ENCODE measurements around the gene BLMH. TPM values are rescaled to one million over a fixed set of nuclear protein-coding genes. Genes with fewer than 3 reads are reported as not detected.
"Not testable (repeated sequence)": the region's sequence is repeated elsewhere in the genome, so short reads cannot be mapped to it uniquely, and the experiment has no call there.

BLMH gene
- total RNA-seq, 2 donors from 2014 or later, result 21.7 to 25.9 TPM

DNA sequence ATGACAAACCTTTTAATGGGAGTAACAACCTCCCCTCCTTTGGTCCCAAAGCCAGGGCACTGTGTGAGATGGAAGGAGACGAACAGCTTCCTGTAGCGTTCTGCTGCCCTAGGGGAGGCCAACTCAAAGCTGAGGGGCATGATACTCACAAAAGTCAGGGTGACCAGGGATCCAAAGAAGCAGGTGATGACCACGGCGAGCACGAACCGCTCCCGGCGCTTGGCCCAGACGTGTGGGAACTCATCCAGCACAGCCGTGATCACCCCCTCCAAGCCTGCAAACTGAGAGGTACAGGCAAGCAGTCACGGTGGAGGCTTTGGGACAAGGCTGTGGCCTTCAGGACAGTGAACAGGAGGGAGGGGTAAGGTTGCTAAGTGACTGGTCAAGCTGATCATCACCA is 81.4 kb downstream of the BLMH start:
- H3K27ac ChIP-seq, result no peak overlapping the region
- DNase-seq (ENCODE audit: low spot score), result no peak
- H3K4me1 ChIP-seq (replicated peaks), result no peaks in the 10 kb centered on the region
- no peaks in the 10 kb centered on the region for H3K27me3 ChIP-seq (replicated peaks; ENCODE audit: insufficient read depth)
- H3K9me3 ChIP-seq, result no peaks in the 10 kb centered on the region
- 78% methylated on average over 11 of the region's 11 CpGs for WGBS
- no peaks in the 10 kb centered on the region for H3K36me3 ChIP-seq
- intact Hi-C loops (cut with DNase I), result no loop called here
- TF ChIP-seq, protein P1, sequence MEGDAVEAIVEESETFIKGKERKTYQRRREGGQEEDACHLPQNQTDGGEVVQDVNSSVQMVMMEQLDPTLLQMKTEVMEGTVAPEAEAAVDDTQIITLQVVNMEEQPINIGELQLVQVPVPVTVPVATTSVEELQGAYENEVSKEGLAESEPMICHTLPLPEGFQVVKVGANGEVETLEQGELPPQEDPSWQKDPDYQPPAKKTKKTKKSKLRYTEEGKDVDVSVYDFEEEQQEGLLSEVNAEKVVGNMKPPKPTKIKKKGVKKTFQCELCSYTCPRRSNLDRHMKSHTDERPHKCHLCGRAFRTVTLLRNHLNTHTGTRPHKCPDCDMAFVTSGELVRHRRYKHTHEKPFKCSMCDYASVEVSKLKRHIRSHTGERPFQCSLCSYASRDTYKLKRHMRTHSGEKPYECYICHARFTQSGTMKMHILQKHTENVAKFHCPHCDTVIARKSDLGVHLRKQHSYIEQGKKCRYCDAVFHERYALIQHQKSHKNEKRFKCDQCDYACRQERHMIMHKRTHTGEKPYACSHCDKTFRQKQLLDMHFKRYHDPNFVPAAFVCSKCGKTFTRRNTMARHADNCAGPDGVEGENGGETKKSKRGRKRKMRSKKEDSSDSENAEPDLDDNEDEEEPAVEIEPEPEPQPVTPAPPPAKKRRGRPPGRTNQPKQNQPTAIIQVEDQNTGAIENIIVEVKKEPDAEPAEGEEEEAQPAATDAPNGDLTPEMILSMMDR (IDR thresholded peaks at IDR 0.05), result no peak
- TF ChIP-seq POLR2AphosphoS5 (IDR thresholded peaks at IDR 0.05) (no peak), POLR2A (IDR thresholded peaks at IDR 0.05) (no peak)
- H3K4me3 ChIP-seq, result no peak overlapping the region

DNA sequence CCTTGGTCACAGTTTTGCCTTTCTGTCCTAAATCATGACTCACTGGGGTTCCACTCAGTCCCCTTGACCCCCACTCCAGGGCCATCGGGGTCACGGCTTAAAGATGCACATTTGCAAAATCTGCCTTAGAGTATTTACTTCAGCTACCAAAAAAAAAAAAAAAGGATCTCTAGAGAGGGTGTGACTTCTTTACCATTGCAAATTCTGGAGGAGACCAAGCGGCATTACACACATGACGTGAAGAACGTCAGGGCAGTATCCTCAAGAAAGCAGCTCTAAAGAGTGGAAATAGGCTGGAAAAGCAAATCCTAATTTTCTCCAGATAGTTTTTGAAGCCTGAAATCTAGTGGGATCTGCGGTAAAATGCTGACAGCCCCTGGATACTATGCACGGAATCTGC is 81.8 kb downstream of the BLMH start:
- no peaks in the 10 kb centered on the region for H3K36me3 ChIP-seq
- 89% methylated on average over 7 of the region's 7 CpGs for WGBS
- no peaks in the 10 kb centered on the region for H3K4me1 ChIP-seq (replicated peaks)
- intact Hi-C loops (cut with DNase I), result no loop called here
- H3K9me3 ChIP-seq, result no peaks in the 10 kb centered on the region
- H3K4me3 ChIP-seq, result no peak overlapping the region
- H3K27me3 ChIP-seq (replicated peaks; ENCODE audit: insufficient read depth), result no peaks in the 10 kb centered on the region
- DNase-seq (ENCODE audit: low spot score), result no peak
- TF ChIP-seq POLR2AphosphoS5 (IDR thresholded peaks at IDR 0.05), result no peak
- TF ChIP-seq POLR2A (IDR thresholded peaks at IDR 0.05), result no peak
- TF ChIP-seq, protein P1 (IDR thresholded peaks at IDR 0.05), result no peak
- no peak overlapping the region for H3K27ac ChIP-seq

DNA sequence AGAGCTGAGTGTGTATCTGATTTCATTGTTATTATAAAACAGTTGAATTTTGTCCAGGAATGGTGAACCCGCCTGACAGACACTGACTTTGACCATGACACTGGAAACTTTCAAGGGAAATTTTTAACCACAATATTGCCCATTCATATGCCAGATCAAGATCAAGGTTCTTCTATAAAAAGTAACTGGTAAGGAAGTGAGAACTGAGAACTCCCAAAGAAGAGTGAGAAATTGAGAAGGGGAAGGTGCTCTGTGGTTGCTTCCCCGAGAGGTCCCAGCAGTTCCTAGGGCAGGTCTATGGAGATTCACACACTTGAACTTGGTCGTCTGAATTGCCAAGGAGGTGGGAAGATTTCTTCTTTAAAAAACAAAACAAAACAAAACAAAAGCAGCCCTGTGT is 83.5 kb downstream of the BLMH start:
- intact Hi-C loops (cut with DNase I), result no loop called here

DNA sequence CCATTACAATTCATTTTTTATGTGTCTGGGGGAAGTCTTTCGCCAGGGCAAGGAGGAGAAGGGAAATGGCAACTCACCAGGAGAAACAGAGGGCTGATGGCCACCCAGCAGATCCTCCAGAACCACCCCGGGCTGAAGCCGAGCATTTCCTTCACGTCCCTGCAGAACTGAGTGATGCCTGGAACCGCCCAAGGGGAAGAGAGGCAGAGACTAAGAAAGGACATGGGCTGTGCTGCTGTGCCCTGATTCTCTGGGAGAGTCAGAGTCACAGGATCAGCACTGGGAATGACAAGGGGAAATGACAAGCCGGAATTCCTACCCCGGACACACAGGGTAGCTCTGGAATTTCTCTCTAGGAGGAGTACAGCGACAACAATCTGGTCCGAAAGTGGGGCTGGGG is 84.1 kb downstream of the BLMH start:
- TF ChIP-seq POLR2A (IDR thresholded peaks at IDR 0.05) (no peak), POLR2AphosphoS5 (IDR thresholded peaks at IDR 0.05) (no peak)
- TF ChIP-seq, protein P1 (IDR thresholded peaks at IDR 0.05), result no peak
- Histone ChIP-seq H3K27ac (no peak overlapping the region), H3K9me3 (no peaks in the 10 kb centered on the region), H3K4me3 (no peak overlapping the region), H3K27me3 (replicated peaks; ENCODE audit: insufficient read depth) (no peaks in the 10 kb centered on the region), H3K4me1 (replicated peaks) (no peaks in the 10 kb centered on the region), H3K36me3 (no peaks in the 10 kb centered on the region)
- intact Hi-C loops (cut with DNase I), result no loop called here
- 84% methylated on average over 9 of the region's 9 CpGs for WGBS
- no peak for DNase-seq (ENCODE audit: low spot score)

More for the DNA sequence above, 83.5 kb downstream of the BLMH start:
- H3K27me3 ChIP-seq (replicated peaks; ENCODE audit: insufficient read depth), result no peaks in the 10 kb centered on the region
- H3K9me3 ChIP-seq, result no peaks in the 10 kb centered on the region
- no peaks in the 10 kb centered on the region for H3K36me3 ChIP-seq
- no peak for DNase-seq (ENCODE audit: low spot score)
- TF ChIP-seq POLR2AphosphoS5 (IDR thresholded peaks at IDR 0.05) (no peak), POLR2A (IDR thresholded peaks at IDR 0.05) (no peak)
- TF ChIP-seq, protein P1 (IDR thresholded peaks at IDR 0.05), result no peak
- no peaks in the 10 kb centered on the region for H3K4me1 ChIP-seq (replicated peaks)
- H3K4me3 ChIP-seq, result no peak overlapping the region
- 50% methylated on average over 3 of the region's 3 CpGs for WGBS
- H3K27ac ChIP-seq, result no peak overlapping the region

DNA sequence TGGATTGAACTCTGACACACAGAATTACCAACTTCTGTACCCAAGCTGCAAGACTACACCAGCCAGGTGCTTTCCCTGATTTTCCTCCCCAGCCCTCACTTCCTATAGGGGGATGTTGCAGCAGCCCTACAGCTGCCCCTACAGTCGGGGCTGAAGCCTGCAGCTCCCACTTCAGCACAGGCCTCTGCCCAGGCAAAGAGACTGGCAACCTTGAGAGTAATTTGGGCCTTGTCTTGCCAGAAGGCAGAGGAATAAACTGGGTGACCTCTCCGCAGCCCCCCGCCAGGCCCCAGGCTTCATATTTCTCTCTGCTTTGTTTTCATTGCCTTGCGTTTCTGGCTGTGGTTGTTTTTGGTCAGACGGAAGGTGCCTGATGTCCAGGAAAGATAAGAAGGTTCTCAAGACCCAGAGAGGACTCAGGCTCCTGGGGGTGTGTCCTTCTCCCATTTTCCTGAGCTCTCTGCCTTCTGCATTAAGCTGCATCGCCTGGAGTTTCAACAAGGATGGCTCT is 88.2 kb downstream of the BLMH start:
- no peaks in the 10 kb centered on the region for H3K4me1 ChIP-seq (replicated peaks)
- DNase-seq (ENCODE audit: low spot score), result no peak
- no peak overlapping the region for H3K4me3 ChIP-seq
- no peak for TF ChIP-seq POLR2A (IDR thresholded peaks at IDR 0.05)
- TF ChIP-seq, protein P1 (IDR thresholded peaks at IDR 0.05), result no peak
- no peak for TF ChIP-seq POLR2AphosphoS5 (IDR thresholded peaks at IDR 0.05)
- no peak overlapping the region for H3K27ac ChIP-seq
- WGBS, result 52% methylated on average over 6 of the region's 6 CpGs
- H3K9me3 ChIP-seq, result no peaks in the 10 kb centered on the region
- no peaks in the 10 kb centered on the region for H3K27me3 ChIP-seq (replicated peaks; ENCODE audit: insufficient read depth)
- H3K36me3 ChIP-seq, result no peaks in the 10 kb centered on the region
- intact Hi-C loops (cut with DNase I), result no loop called here

DNA sequence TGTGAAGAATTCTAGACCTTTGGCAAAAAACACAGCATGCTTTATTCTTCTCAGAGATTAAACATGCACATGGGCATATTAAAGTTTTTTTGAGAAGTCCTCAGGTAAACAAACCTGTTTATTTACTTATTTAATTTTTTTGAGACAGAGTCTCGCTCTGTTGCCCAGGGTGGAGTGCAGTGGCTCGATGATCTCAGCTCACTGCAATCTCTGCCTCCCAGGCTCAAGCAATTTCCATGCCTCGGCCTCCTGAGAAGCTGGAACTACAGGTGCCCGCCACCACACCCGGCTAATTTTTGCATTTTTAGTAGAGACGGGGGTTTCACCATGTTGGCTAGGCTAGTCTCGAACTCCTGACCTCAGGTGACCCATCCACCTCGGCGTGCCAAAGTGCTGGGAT is 91.1 kb downstream of the BLMH start:
- H3K27ac ChIP-seq; H3K27me3 ChIP-seq (replicated peaks; ENCODE audit: insufficient read depth); H3K36me3 ChIP-seq; H3K9me3 ChIP-seq; H3K4me3 ChIP-seq; intact Hi-C loops (cut with DNase I); DNase-seq (ENCODE audit: low spot score); H3K4me1 ChIP-seq (replicated peaks): not testable (repeated sequence)
- 81% methylated on average over 9 of the region's 9 CpGs for WGBS
